NCI-H446 (cell line): ENCODE data around the gene PTPRT.
A peak's percentile ranks its signal among the peaks of the same experiment; 100 is the strongest.
"Not testable (repeated sequence)": the region's sequence is repeated elsewhere in the genome, so short reads cannot be mapped to it uniquely, and the experiment has no call there.

Experiments used
- DNase-seq, 2 experiments: peaks; one replicate each; lab custom pipeline; 2025; lab: John Stamatoyannopoulos, UW

PTPRT gene

DNA sequence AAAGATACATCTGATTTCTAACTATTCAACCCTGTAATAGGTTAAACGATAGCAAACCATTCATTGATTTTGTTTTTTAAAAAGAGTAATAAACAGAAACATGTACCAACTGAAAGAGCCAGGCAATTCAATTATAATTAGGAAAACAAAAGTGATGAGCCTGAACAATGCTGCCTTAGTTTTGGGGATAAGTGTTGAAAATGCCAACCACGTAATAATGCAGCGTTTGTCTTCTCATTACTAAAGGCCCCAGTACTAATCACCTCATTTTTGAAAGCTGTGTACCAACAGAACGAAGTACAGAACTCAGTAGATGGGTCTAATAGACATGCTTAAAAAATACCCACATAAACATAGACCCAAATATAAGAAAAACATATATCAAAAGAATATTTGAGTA is 907.9 kb downstream of the PTPRT start:
- no peak for DNase-seq

DNA sequence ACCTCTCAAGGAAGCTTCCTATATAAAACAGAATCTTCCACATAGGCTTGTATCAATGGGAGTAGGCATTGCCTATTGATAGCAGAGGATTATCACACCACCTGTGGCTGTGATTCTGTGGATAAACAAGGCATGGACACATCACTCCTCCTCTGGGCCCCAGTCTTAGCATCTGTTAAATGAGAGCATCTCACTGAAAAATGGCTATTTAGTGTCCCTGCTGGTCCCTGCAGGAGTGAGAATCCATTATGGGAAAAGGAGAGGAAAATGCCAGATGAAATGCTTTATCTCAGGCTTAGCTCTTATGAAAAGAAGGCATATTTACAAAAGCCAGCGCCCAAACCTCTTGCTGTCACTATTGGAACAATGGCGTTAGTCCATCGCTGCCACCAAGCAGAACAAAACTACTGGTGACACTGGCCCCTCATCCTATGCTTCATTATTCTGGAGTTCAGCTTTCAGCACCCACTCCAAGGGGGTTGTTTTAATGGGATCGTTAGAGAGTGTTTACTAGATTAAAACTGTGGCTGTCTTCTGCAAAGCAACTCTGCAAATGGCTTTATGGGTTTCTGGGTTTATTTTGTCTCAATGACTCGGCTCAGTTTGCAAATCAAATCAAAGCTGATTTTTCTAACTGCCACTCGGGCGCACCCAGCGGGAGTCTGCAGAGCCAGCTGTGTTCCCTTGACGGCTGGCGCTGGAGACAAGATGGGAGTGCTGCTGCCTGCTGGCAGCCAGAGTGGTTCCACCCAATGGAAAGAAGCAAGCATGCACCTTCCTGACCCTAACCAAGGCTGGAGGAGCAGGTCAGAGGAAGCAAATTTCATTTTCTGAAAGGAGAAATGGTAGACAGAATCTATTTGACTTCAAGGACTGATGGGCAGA is 912.7 kb downstream of the PTPRT start:
- DNase-seq = no peak

DNA sequence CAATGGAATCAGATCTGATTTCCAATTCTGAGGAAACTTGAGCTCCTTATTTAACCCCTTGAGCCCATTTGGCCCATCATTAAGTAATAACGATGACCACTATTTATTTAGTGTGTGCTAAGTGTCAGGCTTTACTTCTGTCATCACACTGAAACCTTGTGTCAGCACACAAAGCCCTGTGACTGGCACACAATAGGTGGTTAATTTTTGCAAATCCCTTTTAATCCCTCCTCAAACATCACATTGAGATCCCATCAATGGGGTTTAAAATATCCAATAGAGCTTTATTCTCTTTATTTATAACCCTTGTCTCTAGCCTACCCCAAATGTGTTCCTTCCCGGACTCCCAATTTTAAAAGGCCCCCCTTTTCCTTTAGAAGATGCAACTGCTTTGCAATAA is 914.7 kb downstream of the PTPRT start:
- DNase-seq = no peak

DNA sequence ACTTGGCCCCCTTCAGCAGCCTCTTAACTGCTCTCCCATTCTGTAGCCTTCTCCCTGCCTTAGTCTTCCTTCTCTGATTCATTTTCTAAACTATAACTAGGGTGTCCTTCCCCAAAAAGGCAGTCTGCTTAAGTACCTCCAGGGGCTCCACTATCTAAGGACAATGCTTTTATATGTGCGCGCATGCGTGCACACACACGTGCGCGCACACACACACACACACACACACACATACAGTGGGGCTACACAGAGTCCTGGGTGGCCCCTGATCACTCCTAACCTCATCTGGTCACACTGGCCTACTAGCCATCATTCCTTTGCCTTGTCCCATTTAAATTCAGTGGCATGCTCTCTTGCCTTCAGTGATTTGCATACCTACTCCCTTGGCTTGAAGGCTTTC is 917.2 kb downstream of the PTPRT start:
- DNase-seq = no peak

DNA sequence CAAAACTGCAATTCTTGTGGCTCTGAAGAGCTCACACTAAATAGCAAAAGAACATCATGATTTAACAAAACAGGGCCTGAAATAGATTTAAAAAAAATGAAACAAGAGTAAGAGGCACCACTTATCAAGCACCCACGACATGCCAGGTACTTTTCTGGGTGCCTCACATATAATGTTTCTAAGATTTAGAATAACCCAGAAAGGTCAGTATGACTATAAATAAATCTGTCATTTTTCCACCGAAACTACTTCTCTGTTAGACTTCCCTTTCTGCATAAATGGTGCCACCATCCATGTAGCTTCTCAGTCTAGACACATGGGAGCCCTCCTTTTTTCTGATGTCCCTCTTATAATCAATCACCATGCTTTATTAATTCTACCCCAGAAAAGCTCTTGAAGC is 919.2 kb downstream of the PTPRT start:
- no peak for DNase-seq

DNA sequence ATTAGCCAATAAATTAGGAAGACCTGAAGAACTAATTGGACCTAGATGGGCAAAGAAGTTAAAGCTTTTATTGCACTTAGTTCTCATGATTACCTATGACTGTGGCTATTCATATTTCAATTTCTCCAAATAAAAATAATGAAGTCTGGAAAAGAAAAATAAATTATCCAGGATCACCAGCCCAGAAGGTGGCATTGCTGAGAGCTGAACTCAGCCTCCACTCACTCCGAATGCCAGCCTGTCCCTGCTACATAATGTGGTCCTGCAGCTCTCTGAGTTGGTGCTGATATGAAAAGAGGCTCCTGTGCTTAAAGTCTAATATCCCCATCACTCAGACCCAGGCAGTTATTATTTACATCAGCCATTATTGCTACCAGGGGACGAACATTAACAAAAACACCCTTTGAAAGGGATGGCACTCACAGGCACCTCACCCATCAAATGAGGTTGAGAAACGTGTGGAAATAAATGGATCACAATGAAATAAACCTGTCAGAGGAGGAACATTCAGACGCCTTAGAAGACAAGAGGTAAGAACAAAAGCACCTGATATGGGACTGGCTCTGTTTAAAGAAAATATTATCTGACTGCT is 921.8 kb downstream of the PTPRT start:
- no peak for DNase-seq

DNA sequence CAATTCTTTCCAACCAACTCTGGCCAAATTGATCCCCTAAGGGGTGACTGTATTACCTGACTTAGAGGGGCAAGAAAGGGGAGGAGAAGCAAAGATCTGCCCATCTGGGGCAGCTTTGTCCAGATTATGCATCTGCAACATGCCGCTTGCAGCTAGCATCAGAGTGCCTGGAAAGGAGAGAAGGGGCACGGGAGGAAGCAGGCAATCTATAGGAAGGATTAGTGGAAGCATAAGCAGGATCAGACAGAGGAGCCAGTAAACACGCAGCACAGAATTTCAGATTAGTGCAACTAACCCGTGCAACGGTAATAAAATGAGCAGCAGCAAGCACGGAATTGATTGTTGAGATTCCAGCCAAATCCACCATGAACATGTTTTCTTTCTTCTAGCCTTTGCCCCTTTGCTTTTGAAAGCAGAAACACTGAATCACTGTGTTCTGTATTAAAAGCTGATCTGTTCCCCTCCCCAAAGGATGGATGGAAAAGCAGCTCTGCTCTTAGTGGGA is 927.9 kb downstream of the PTPRT start:
- no peak for DNase-seq

DNA sequence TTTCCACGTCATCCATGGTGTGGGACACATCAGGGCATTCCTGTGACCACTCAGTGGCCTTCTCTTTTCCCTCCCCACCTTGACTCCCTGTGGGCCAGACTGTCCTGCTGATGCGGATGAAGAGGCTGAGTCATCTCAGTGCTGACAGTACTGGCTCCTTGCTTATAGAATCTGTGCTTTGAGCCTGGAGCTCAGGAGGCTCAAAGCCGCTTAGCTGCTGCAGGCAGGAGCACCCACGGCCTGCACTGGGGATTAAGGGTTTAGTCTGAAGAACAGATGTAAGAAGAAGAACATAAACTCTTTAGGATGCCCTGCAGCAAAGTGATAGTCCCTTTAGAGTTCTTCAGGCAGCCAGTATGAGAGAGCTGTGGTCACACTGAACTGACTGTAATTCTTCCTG is 929.5 kb downstream of the PTPRT start:
- no peak for DNase-seq

DNA sequence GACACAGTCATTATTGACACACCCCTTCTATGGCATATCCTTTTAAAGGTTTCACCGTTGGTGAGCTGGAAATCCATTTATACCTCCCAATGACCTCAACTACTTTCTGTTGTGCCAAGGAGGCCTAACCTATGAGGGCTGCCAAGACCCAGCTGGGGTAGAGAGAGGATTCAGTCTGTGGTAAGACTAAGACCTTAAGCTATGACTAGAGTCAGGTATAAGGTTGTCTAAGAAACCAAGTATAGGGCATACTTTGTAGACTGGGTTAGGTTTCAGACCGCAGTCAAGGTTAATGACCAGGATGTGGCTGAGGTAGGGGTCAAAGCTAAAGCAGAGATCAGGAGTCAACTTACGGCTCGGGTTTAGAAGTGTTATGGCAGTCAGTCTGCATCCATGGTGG is 930.3 kb downstream of the PTPRT start:
- DNase-seq = no peak

DNA sequence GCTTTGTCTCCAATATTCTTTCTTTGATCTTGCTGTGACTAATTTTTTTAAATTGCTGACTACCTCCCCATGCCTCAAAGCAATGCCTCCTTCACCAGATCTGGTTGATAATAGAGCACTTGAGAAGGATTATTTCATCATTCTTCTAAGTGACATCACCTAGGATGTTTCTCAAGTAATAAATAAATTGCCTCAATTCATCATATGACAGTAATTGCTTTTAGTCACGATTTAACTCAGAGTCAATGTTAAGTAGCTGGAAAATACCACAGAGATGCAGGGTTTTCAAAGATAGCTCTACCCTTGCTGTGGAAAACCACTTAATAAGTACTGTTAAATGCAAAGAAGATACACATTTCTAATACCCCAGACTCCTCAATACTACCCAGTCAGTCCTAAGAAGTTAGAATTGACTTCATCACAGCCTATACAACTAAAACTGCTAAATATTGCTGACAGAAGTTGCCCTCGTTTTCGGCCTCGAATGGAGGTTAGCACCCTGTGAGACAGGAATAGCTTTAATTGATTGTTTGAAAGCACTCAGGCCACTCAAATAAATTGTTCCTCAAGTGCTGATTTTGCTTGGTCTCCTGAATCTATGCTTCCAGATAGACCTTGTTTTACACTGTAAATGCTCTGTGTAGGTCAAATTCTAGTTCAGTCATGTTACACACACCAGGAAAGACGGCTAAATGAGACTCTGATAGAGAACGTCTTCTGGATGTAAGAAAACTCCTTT is 931.0 kb downstream of the PTPRT start:
- no peak for DNase-seq

DNA sequence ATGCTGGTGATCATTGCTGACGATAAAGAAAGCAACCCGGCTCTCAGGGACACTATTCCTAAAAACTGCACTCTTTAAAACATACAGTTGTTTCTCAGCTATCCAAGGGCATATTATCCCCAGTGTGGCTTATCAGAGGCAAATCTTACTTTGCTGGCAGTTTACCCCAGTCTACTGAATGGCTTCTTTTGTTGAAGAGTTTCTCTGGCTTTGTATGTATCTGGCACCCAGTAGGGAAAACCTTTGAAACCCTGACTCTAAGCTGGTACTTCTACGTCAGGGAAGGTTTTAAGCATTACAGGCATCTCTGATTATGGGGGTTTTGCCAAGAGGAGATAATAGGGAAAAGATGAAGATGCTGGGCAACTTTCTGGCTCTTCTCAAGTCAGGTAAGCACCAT is 933.9 kb downstream of the PTPRT start:
- no peak for DNase-seq

DNA sequence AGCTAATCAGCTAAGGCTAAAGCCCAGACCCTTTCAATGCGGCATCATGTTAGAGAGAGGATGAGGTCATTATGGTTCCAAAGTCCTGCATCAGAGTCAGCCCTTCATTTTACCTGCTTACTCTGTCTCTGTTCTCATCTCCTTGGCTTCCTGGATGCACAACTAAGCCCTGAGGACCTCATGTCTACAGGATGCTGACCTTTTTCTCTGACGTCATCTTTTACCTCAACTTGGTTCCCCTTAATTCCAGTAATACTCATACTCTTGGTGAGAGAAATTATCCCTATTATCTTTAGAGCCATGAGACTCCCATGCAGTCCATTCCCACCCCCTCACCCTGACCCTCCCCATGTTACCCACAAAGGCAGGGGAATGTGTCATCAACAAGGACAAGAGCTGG is 935.0 kb downstream of the PTPRT start:
- no peak for DNase-seq

DNA sequence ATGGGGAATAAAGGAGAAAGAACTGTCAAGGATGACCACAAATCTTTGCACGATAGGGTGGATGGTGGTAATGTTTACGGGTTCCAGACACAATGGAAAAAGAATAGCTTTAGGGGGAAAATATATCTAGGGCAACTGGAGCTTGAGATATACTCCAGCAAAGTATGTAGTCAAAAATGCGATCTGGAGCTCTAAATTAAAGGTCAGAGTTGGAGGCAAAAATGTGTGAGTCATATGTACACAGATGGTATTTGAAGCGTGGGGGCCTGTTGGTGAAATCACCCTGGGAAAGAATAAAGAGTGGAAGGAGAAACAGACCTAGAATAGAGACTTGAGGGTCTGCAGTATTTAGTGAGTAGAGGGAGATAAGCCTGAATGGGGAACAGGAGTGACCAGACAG is 937.6 kb downstream of the PTPRT start:
- DNase-seq = no peak

DNA sequence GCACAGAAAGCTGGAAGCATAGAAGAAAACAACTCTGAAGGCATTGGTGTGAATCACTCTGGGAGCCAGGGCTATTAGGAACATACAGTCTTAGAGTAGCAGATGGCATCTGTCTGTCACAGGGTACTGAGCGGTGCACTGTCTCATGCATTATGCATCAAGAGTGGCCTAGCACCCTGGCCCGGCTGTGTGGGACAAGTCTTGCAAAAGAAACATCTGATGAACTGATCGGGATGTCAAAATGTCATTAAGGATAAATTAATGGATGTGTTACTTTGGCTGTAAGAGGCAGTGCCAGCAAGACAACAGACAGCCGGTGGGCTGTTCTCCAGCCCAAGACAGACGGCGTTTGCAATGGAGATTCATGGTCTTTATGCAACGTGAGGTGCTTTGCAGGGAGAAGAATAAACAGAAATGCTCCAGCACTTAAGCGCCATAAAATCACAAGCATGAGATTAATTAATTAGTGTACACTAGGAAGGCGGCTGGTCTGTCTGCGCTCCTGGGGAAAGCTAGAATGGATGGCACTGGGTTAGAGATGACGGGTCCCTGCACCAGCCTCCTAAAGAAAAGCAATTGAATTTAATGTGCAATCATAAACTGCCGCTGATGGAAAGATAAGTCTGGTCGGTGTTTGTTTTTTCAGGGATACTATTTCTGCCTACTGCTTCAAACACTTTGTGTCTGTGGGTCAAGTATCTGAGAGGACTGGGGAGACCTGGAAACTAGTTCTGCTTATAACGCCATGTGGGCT is 970.9 kb downstream of the PTPRT start:
- DNase-seq = peak; percentile 57 to 86

DNA sequence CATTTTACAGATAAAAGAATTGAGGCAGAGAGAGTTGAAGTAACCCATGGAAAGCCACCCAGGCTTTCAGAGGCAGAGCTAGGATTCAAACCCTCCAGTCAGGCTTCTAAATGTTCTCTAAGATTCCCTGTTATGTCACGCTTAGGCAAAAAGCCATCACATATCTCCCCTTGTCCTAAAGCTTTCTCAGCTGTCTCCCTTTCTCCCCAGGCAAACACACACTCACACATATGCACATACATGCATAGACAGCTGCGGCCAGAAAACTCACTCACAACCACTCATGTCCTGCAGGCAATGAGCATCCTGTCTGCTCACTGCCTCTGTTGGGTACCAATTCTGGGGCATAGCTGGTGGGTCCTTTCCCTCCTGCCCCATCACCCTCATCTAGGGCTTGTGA is 975.6 kb downstream of the PTPRT start:
- DNase-seq = no peak

DNA sequence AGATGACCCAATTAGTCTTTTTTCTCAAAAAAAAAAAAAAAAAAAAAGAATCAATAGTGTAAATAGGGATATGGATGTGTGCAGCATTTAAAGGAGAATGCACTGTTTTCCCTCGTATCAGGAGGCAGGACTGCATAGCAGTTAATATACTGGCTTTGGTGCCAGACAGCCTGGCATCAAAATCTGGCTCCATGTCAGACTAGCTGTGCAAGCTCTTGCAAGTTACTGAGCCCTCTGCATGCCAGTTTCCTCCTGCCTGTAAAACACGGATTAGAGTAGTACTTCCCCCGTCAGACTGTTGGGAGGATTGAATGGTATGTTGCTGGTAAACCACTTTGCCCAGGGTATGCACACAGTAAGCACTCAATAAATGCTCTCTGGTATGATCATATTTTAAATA is 977.3 kb downstream of the PTPRT start:
- peak; percentile 5 to 46 for DNase-seq

DNA sequence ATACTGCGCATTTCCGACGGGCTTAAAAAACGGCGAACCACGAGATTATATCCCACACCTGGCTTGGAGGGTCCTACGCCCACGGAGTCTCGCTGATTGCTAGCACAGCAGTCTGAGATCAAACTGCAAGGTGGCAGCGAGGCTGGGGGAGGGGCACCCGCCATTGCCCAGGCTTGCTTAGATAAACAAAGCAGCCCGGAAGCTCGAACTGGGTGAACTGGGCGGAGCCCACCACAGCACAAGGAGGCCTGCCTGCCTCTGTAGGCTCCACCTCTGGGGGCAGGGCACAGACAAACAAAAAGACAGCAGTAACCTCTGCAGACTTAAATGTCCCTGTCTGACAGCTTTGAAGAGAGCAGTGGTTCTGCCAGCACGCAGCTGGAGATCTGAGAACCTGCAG is 983.1 kb downstream of the PTPRT start:
- not testable (repeated sequence) for DNase-seq

DNA sequence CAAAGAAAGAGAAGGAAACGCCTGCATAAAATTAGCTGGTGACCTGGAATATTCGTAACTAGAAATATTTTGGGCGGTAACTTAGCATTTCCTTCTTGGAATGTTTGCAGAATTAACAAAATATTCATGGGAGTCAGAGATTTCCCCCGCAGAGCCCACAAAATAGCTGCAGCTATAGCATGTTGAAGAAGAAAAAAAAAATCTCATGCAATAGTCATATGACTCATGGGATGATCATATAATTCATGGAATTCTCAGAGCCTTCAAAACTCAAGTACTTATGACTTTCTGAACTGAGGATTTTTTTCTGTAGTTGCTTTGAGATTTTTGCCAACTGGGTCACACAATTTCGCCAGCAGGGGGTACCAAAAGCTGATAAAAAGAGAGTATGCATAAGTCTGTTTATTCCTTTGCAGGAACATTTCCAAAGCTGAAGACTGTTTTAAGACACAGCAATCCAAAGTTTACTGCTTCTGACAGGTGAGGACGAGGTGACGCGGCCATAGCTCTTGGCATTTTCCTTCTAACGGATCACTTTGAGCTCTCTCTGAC is 985.5 kb downstream of the PTPRT start:
- peak; percentile 1 to 30 for DNase-seq

DNA sequence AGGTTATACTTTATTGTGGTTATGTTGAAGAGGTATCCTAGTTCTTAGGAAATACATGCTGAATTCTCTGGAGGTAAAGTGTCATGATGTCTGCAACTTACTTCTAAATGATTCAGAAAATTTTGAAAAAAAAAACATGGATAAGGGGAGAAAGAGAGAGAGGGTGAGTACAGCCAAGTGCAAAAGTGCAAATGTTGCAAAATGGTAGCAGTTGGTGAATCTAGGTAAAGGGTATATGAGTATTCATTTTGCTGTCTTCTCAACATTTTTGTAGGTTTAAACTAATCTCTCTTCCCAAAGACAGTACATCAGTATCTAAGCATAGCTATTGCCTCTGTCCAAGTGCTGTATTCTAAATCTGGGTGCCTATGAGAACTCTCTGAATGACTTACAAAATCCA is 992.1 kb downstream of the PTPRT start:
- DNase-seq = no peak

DNA sequence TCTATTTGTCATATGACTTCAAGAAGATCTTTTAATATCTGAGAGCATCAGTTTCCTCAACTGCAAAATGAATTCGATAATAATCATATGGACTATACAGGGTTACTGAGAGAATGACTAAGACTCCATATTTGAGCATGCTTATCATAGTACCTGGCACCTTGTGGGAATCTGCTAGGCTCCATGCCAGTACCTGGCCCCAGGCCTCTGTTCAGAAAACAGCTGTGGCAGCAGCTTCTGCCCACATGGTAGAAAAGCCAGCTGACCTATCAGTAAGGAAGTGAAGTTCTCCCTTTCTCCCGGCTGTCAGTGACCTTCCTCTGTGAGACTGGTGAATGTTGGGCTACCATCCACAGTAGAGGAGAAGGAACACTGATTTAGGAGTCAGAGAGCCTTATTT is 996.6 kb downstream of the PTPRT start:
- DNase-seq = no peak

DNA sequence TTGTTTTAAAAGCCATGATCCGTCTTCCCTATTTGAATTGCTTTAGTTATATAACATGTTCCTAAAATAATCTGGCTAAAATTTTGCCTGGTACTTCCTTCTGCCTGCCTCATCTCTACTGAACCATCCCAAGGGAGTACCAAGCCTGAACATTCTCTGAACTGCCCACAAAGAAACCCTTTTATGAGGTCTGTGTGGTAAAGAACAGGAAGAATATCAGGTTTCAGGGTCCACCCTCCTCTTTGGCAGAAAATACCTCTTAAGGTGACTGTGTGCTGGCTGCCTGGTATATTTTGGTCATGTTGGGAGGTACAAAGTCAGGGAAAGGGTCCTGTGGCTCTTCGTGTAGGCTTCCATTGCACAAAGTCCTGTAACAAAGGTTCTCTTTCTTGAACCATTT is 997.4 kb downstream of the PTPRT start:
- DNase-seq = no peak
